SK-N-SH (cell line): ENCODE measurements around the gene RAB11FIP5.

Source experiments
- CHD2 ChIP-seq: fragments of 150-350 bp; IDR thresholded peaks from 2 replicates; pipeline ENCODE4 v1.6.1; 2018; ENCODE audit warnings: low read length; ENCODE audit not compliant: partially characterized antibody
- EZH2phosphoT487 ChIP-seq: fragments of 200-600 bp; sonication (generic); IDR thresholded peaks from 2 replicates; pipeline ENCODE4 v1.6.1; 2017; ENCODE audit warnings: low read depth, mixed run types, mild to moderate bottlenecking, antibody characterized with exemption, moderate library complexity, borderline replicate concordance
- NRF1 ChIP-seq: IDR thresholded peaks from 2 replicates; pipeline ENCODE4 v1.6.1; 2012; ENCODE audit warnings: low read depth, mild to moderate bottlenecking, low read length
- POLR2AphosphoS5 ChIP-seq: IDR thresholded peaks from 2 replicates; pipeline ENCODE4 v1.6.1; 2012; ENCODE audit warnings: low read depth, low read length
- SMC3 ChIP-seq: IDR thresholded peaks from 2 replicates; pipeline ENCODE4 v1.6.1; 2012; ENCODE audit warnings: low read depth, low read length, improper control_type of control experiment
- TF ChIP-seq, protein P1 (sequence below): IDR thresholded peaks from 2 replicates; pipeline ENCODE4 v1.6.1; 2012; ENCODE audit warnings: mild to moderate bottlenecking, low read depth, low read length, moderate library complexity
- TF ChIP-seq, protein P2 (sequence below): fragments of 200-600 bp; sonication (generic); IDR thresholded peaks from 2 replicates; pipeline ENCODE4 v1.6.1; 2017; ENCODE audit warnings: antibody characterized with exemption, mild to moderate bottlenecking, moderate library complexity

GRCh38 chr2:73034661-73035375 is 77.9 kb downstream of the RAB11FIP5 start:
- TF ChIP-seq, protein P1, sequence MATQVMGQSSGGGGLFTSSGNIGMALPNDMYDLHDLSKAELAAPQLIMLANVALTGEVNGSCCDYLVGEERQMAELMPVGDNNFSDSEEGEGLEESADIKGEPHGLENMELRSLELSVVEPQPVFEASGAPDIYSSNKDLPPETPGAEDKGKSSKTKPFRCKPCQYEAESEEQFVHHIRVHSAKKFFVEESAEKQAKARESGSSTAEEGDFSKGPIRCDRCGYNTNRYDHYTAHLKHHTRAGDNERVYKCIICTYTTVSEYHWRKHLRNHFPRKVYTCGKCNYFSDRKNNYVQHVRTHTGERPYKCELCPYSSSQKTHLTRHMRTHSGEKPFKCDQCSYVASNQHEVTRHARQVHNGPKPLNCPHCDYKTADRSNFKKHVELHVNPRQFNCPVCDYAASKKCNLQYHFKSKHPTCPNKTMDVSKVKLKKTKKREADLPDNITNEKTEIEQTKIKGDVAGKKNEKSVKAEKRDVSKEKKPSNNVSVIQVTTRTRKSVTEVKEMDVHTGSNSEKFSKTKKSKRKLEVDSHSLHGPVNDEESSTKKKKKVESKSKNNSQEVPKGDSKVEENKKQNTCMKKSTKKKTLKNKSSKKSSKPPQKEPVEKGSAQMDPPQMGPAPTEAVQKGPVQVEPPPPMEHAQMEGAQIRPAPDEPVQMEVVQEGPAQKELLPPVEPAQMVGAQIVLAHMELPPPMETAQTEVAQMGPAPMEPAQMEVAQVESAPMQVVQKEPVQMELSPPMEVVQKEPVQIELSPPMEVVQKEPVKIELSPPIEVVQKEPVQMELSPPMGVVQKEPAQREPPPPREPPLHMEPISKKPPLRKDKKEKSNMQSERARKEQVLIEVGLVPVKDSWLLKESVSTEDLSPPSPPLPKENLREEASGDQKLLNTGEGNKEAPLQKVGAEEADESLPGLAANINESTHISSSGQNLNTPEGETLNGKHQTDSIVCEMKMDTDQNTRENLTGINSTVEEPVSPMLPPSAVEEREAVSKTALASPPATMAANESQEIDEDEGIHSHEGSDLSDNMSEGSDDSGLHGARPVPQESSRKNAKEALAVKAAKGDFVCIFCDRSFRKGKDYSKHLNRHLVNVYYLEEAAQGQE = no peak
- TF ChIP-seq NRF1 (no peak), CHD2 (no peak), SMC3 (no peak), EZH2phosphoT487 (no peak), POLR2AphosphoS5 (no peak)
- TF ChIP-seq, protein P2, sequence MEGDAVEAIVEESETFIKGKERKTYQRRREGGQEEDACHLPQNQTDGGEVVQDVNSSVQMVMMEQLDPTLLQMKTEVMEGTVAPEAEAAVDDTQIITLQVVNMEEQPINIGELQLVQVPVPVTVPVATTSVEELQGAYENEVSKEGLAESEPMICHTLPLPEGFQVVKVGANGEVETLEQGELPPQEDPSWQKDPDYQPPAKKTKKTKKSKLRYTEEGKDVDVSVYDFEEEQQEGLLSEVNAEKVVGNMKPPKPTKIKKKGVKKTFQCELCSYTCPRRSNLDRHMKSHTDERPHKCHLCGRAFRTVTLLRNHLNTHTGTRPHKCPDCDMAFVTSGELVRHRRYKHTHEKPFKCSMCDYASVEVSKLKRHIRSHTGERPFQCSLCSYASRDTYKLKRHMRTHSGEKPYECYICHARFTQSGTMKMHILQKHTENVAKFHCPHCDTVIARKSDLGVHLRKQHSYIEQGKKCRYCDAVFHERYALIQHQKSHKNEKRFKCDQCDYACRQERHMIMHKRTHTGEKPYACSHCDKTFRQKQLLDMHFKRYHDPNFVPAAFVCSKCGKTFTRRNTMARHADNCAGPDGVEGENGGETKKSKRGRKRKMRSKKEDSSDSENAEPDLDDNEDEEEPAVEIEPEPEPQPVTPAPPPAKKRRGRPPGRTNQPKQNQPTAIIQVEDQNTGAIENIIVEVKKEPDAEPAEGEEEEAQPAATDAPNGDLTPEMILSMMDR = no peak
